Aorta (tissue), 5 donors: ENCODE results near the gene RIC3. TPM values are rescaled to one million over a fixed set of nuclear protein-coding genes. Genes with fewer than 3 reads are reported as not detected.
A peak's percentile ranks its signal among the peaks of the same experiment; 100 is the strongest.

Experiments
- ATAC-seq: fragments of 200-7000 bp; cut with Tn5 transposase; one replicate; pipeline ENCODE4 v1.9.1; 2022; ENCODE audit warnings: moderate library complexity; ENCODE audit not compliant: low FRiP score
- DNase-seq, 2 donors: peaks; one replicate each; pipeline ENCODE4 v3.0.0-alpha.2; 2020
- H3K27ac ChIP-seq, 2 donors: one replicate each; pipeline ENCODE4 v1.5.1; 2013; ENCODE audit warnings: low read length in 2 of 2, mild to moderate bottlenecking in 2 of 2, moderate library complexity in 2 of 2, control low read depth in 1 of 2, inconsistent platforms in 1 of 2, low read depth in 1 of 2
- H3K27me3 ChIP-seq, 2 donors: one replicate each; pipeline ENCODE4 v1.6.1; 2013; ENCODE audit warnings: control low read depth in 1 of 2, low read length in 1 of 2, mild to moderate bottlenecking in 1 of 2, moderate library complexity in 1 of 2; ENCODE audit not compliant: insufficient read depth in 2 of 2, control insufficient read depth in 1 of 2
- H3K36me3 ChIP-seq, 2 donors: one replicate each; pipeline ENCODE4 v1.6.1; 2013; ENCODE audit warnings: control low read depth in 1 of 2, low read length in 1 of 2, mild to moderate bottlenecking in 1 of 2; ENCODE audit not compliant: insufficient read depth in 2 of 2, control insufficient read depth in 1 of 2
- H3K4me1 ChIP-seq, 2 donors: one replicate each; pipeline ENCODE4 v1.6.1; 2013; ENCODE audit warnings: low read length in 2 of 2, control low read depth in 1 of 2, mild to moderate bottlenecking in 1 of 2, moderate library complexity in 1 of 2; ENCODE audit not compliant: insufficient read depth in 2 of 2, control insufficient read depth in 1 of 2
- H3K4me3 ChIP-seq, 2 donors: one replicate each; pipeline ENCODE4 v1.5.1; 2013; ENCODE audit warnings: low read length in 2 of 2, control low read depth in 1 of 2, mild to moderate bottlenecking in 1 of 2
- H3K9me3 ChIP-seq: one replicate; pipeline ENCODE4 v1.6.1; 2013; ENCODE audit warnings: mild to moderate bottlenecking, low read length; ENCODE audit not compliant: control insufficient read depth
- WGBS, 2 donors: extraction: QIAGEN DNeasy Blood & Tissue Kit; methylation state at CpG; one replicate each; pipeline ENCODE4 v1.1.7; 2013; 5-methylcytosine and 5-hydroxymethylcytosine counted together
- intact Hi-C, 2 donors: fragments of 100-400 bp; cut with DNase I; formaldehyde crosslinking; loops; one replicate each; pipeline versions ENCODE4 v1.14.2 to v1.15.0; 2022
- polyA plus RNA-seq, 2 donors: library from polyadenylated mRNA; stranded (reverse); fragments of 200-250 nt; gene quantifications; one replicate each; pipeline ENCODE4 v1.2.3, GENCODE V29; 2013
- total RNA-seq, 2 donors: library from RNA; stranded (reverse); fragmentation: NEBNext Ultra II Directional; extraction: Animal tissue kit (Norgen Biotek cat#: 25700); gene quantifications; one replicate each; pipeline ENCODE4 v1.2.1, GENCODE V29; 2021
- donor health status: healthy with polysubstance abuse.
- donor health status: Bipolar disorder and iron deficiency.
- donor health status: DM: no; HTN: no; CAD: no.
- donor health status: DM: no; HTN: no; CAD: no.
- donor health status: DM: yes; HTN: yes; CAD: no.

The RIC3 gene
- total and polyA plus RNA-seq, 4 donors = 2.9 to 13.1 (median 8.1) TPM

- Histone ChIP-seq H3K27ac (no peak overlapping the region), H3K4me1 (no peaks in the 10 kb centered on the region), H3K4me3 (no peak overlapping the region), H3K36me3 (peaks cover 0 to 6% of the 10 kb centered on the region in 2 donors), H3K9me3 (no peaks in the 10 kb centered on the region), H3K27me3 (no peaks in the 10 kb centered on the region)
- no peak for DNase-seq
- ATAC-seq = no peak
- WGBS, 2 donors = 87 to 91% methylated on average over 2 of the region's 2 CpGs
- intact Hi-C loops = no loop called here
These were observed 64.9 kb downstream of the RIC3 start for GRCh38 chr11:8103909-8104308.

- 75 to 79% methylated on average over 7 of the region's 7 CpGs for WGBS, 2 donors
- ATAC-seq (no peak), DNase-seq (no peak)
- Histone ChIP-seq H3K36me3 (peaks cover 0 to 6% of the 10 kb centered on the region in 2 donors), H3K4me1 (no peaks in the 10 kb centered on the region), H3K27ac (no peak overlapping the region), H3K4me3 (no peak overlapping the region), H3K27me3 (no peaks in the 10 kb centered on the region), H3K9me3 (no peaks in the 10 kb centered on the region)
- intact Hi-C loops = no loop called here
These were observed 65.9 kb downstream of the RIC3 start for GRCh38 chr11:8102965-8103364.

- intact Hi-C loops = no loop called here
- Histone ChIP-seq H3K27me3 (no peaks in the 10 kb centered on the region), H3K9me3 (no peaks in the 10 kb centered on the region), H3K27ac (no peak overlapping the region), H3K4me3 (no peak overlapping the region), H3K4me1 (no peaks in the 10 kb centered on the region), H3K36me3 (peaks cover 0 to 6% of the 10 kb centered on the region in 2 donors)
- ATAC-seq (no peak), DNase-seq (no peak)
These were observed 66.4 kb downstream of the RIC3 start for GRCh38 chr11:8102296-8102915.

- Histone ChIP-seq H3K27me3 (no peaks in the 10 kb centered on the region), H3K27ac (no peak overlapping the region), H3K9me3 (no peaks in the 10 kb centered on the region), H3K4me3 (no peak overlapping the region), H3K4me1 (no peaks in the 10 kb centered on the region), H3K36me3 (peaks cover 0 to 6% of the 10 kb centered on the region in 2 donors)
- no peak for ATAC-seq
- intact Hi-C loops = no loop called here
- no peak for DNase-seq
- 96 to 97% methylated on average over 11 of the region's 11 CpGs for WGBS, 2 donors
These were observed 67.4 kb downstream of the RIC3 start for GRCh38 chr11:8101421-8101820.

- intact Hi-C loops = no loop called here
- ATAC-seq (no peak), DNase-seq (peak in 1 of 2 donors; percentile 37)
- Histone ChIP-seq H3K27ac (no peak overlapping the region), H3K9me3 (no peaks in the 10 kb centered on the region), H3K36me3 (peaks cover 0 to 4% of the 10 kb centered on the region in 2 donors), H3K4me3 (no peak overlapping the region), H3K4me1 (no peaks in the 10 kb centered on the region), H3K27me3 (no peaks in the 10 kb centered on the region)
- 94 to 95% methylated on average over 8 of the region's 8 CpGs for WGBS, 2 donors
These were observed 68.2 kb downstream of the RIC3 start for GRCh38 chr11:8100605-8101004.

- intact Hi-C loops = no loop called here
- DNase-seq (peak in 1 of 2 donors; percentile 32), ATAC-seq (no peak)
- H3K27me3 ChIP-seq = no peaks in the 10 kb centered on the region
- H3K27ac ChIP-seq = no peak overlapping the region
- no peaks in the 10 kb centered on the region for H3K9me3 ChIP-seq
- H3K4me1 ChIP-seq = no peaks in the 10 kb centered on the region
- H3K36me3 ChIP-seq = peaks cover 0 to 4% of the 10 kb centered on the region in 2 donors
- H3K4me3 ChIP-seq = no peak overlapping the region
- WGBS, 2 donors = 88 to 94% methylated on average over 14 of the region's 14 CpGs
These were observed 68.7 kb downstream of the RIC3 start for GRCh38 chr11:8100158-8100557.

GRCh38 chr11:8099291-8099899 is 69.4 kb downstream of the RIC3 start:
- Histone ChIP-seq H3K27me3 (no peaks in the 10 kb centered on the region), H3K36me3 (peaks cover 0 to 4% of the 10 kb centered on the region in 2 donors), H3K4me1 (no peaks in the 10 kb centered on the region), H3K27ac (no peak overlapping the region), H3K9me3 (no peaks in the 10 kb centered on the region), H3K4me3 (no peak overlapping the region)
- ATAC-seq = no peak
- DNase-seq = peak; percentile 81 to 90
- WGBS, 2 donors = 44 to 54% methylated on average over 3 of the region's 3 CpGs
- intact Hi-C loops = loop anchor here (2.0 to 10.0 kb wide), 5 partner anchors 65 to 205 kb away; no protein-coding TSS in a partner anchor

- Histone ChIP-seq H3K4me1 (no peaks in the 10 kb centered on the region), H3K27ac (no peak overlapping the region), H3K36me3 (peaks cover 0 to 4% of the 10 kb centered on the region in 2 donors), H3K4me3 (no peak overlapping the region), H3K27me3 (no peaks in the 10 kb centered on the region), H3K9me3 (no peaks in the 10 kb centered on the region)
- intact Hi-C loops = loop anchor here (2.0 to 10.0 kb wide), 5 partner anchors 64 to 204 kb away; no protein-coding TSS in a partner anchor
- DNase-seq (no peak), ATAC-seq (no peak)
- 75 to 76% methylated on average over 6 of the region's 6 CpGs for WGBS, 2 donors
These were observed 69.9 kb downstream of the RIC3 start for GRCh38 chr11:8098879-8099278.

GRCh38 chr11:8098361-8098760 is 70.5 kb downstream of the RIC3 start:
- Histone ChIP-seq H3K36me3 (peaks cover 0 to 4% of the 10 kb centered on the region in 2 donors), H3K4me3 (no peak overlapping the region), H3K4me1 (no peaks in the 10 kb centered on the region), H3K27me3 (no peaks in the 10 kb centered on the region), H3K9me3 (no peaks in the 10 kb centered on the region), H3K27ac (no peak overlapping the region)
- ATAC-seq (no peak), DNase-seq (no peak)
- WGBS, 2 donors = 74 to 79% methylated on average over 4 of the region's 4 CpGs
- intact Hi-C loops = loop anchor here (2.0 to 10.0 kb wide), 5 partner anchors 64 to 204 kb away; no protein-coding TSS in a partner anchor
